ENCODE results near the gene ADCYAP1. TPM values are rescaled to one million over a fixed set of nuclear protein-coding genes. Genes with fewer than 3 reads are reported as not detected.
"Not testable (repeated sequence)": the region's sequence is repeated elsewhere in the genome, so short reads cannot be mapped to it uniquely, and the experiment has no call there.

Gene ADCYAP1
- 1 to 10 TPM in 1 of 4 donors, under 1 TPM in 3; 0.32 to 4.6 (median 0.83) TPM for total RNA-seq

DNA sequence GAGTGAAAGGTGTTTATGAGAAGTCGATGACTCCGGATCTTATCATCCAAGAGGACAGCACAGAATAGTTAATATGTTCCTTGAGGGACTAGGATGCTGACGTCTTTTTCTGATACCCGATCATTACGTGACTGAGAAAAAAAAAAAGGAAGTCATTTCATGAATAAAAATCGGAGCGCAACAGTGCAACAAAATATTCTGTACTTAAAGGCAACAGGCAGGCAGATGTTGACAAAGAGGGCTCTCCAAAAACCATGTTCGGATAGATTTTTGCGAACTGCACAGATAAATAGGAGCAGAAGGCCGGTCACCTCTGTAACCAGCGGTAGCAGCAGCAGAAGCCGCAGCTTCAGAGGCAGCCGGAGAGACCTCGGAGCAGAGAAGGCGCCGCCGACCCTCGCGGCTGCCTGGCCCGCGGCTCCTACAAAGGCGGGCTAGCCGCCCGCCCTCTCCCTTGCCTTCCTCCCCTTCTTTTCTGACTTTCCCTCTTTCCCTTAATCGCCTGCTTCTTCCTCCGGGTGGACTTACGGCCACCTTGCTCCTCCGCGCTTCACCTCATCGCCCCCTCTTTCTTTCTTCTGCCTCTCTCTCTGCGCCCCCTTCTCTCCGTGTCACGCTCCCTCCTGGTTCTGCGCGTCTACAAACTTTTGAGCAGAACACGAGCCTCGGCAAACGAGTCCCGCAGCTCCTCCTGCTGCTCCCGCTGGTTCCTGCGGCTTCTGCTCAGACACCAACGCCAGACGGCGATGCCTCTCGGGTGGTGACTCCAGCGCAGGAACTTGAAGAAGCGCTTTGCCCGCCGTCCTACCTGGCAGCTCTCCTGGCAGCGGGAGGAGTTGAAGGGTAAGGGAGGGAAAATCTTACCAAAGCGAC lies at the start of gene ADCYAP1:
ADCYAP1 (plus strand) TSS at position 654 of the 873 bp plus-strand sequence. CDS start 516 bp downstream, outside the sequence.
- ATAC-seq (ENCODE audit: low FRiP score) (no peak), DNase-seq (ENCODE audit: low spot score) (no peak)
- TF ChIP-seq, protein P1, sequence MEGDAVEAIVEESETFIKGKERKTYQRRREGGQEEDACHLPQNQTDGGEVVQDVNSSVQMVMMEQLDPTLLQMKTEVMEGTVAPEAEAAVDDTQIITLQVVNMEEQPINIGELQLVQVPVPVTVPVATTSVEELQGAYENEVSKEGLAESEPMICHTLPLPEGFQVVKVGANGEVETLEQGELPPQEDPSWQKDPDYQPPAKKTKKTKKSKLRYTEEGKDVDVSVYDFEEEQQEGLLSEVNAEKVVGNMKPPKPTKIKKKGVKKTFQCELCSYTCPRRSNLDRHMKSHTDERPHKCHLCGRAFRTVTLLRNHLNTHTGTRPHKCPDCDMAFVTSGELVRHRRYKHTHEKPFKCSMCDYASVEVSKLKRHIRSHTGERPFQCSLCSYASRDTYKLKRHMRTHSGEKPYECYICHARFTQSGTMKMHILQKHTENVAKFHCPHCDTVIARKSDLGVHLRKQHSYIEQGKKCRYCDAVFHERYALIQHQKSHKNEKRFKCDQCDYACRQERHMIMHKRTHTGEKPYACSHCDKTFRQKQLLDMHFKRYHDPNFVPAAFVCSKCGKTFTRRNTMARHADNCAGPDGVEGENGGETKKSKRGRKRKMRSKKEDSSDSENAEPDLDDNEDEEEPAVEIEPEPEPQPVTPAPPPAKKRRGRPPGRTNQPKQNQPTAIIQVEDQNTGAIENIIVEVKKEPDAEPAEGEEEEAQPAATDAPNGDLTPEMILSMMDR (IDR thresholded peaks at IDR 0.05): no peak

DNA sequence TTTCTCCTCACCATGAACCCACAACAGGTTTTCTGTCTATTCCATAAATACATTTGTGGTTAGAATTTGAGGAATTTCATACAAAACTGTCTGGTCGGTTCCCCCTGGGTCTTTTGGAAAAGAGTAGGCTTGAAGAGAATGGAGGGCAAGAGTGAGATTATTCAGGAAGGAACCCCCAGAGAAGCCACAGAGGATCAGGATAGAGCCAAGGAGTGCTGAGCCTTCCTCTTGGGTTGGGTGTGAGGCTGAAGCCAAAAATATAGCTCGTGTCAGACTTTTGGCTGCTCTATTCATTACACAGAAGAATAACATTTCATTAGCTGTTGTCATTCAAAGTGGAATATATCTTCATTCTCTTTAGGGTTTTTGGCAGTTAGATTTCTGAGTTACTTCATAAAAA lies 46.7 kb upstream of the ADCYAP1 start:
- TF ChIP-seq, protein P1 (IDR thresholded peaks at IDR 0.05): no peak
- ATAC-seq (ENCODE audit: low FRiP score) (no peak), DNase-seq (ENCODE audit: low spot score) (no peak)

DNA sequence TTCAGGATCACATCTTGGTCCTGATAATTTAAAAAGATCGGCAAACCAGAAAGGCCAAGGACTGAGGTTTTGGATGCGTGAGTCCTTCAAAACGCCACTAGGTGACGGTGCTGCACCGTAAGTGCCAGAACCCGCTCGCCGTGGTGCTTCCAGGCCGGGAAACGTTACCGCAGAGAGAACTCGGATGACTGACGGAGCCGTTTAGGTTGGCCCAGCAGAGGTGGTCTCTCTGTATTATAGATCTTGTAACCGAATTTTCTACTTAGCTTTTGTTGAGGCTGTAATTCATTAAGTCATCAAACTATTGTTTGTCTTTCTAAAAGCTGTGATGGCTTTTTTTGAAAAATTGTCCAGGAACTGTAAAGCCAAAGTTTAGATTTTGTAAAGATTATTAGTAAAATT lies 39.8 kb upstream of the ADCYAP1 start:
- TF ChIP-seq, protein P1 (IDR thresholded peaks at IDR 0.05): peak in 1 of 3 donors; percentile 59
- ATAC-seq (ENCODE audit: low FRiP score) (peak; percentile 71), DNase-seq (ENCODE audit: low spot score) (no peak)

GRCh38 chr18:867257-867656 lies 37.4 kb upstream of the ADCYAP1 start:
- TF ChIP-seq, protein P1 (IDR thresholded peaks at IDR 0.05): no peak
- DNase-seq (ENCODE audit: low spot score) (no peak), ATAC-seq (ENCODE audit: low FRiP score) (no peak)

GRCh38 chr18:873426-873825 lies 31.2 kb upstream of the ADCYAP1 start:
- not testable (repeated sequence) for ATAC-seq (ENCODE audit: low FRiP score); DNase-seq (ENCODE audit: low spot score)

DNA sequence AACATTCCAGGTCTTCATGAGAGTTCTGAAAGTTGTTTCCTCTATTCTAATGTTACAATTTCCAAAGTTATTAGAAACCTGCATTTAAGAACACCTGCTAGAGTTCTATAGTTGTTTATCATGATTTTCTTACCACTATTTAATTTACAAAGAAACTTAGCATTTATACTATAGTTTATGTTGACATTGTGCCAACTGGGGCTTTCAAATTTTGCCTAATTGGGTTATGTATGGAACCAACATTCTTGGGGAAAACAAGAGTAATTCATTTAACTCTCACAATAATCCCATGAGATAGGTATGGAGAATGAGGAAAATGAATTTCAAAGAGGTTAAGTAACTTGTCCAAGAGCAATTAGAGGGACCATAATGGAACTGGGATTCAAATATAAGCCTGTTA lies 28.8 kb upstream of the ADCYAP1 start:
- DNase-seq (ENCODE audit: low spot score): no peak
- ATAC-seq (ENCODE audit: low FRiP score): no peak
- TF ChIP-seq, protein P1 (IDR thresholded peaks at IDR 0.05): no peak

- TF ChIP-seq, protein P1 (IDR thresholded peaks at IDR 0.05): no peak
- no peak for DNase-seq (ENCODE audit: low spot score)
- ATAC-seq (ENCODE audit: low FRiP score): no peak
These were observed 27.4 kb upstream of the ADCYAP1 start for GRCh38 chr18:877238-877637.
